ENCODE data around the gene RFC2. TPM values are rescaled to one million over a fixed set of nuclear protein-coding genes. Genes with fewer than 3 reads are reported as not detected.

The RFC2 gene
- total and polyA plus RNA-seq, 2 experiments from 2014 or later = 14.6 to 69.2 TPM

DNA sequence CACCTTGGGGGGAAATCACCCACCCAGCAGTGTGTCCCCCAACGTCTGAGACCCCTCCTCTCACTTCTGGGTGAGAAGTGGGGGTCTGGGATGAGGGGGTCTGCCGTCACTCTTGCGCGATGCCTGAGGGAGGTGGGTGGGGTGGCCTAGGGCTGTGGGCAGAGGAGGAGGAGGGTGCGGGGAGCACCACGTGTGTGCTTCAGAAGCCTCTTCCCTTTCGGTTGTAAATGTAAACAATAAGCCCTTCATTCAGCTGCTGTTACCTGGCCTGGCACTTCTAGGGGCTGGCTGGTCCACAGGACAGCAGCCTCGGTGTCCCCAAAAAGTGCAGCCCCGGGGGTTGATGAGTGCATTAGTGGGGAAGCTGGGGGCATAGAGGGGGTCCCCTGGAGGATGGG lies 36.4 kb upstream of the RFC2 start:
- Histone ChIP-seq H3K27me3 (peaks cover 16% of the 10 kb centered on the region), H3K9me3 (ENCODE audit: low read depth) (no peaks in the 10 kb centered on the region), H3K4me1 (ENCODE audit: low read depth) (peaks cover 3% of the 10 kb centered on the region), H3K27ac (no peak overlapping the region), H3K4me3 (peak overlapping the region; percentile 98), H3K36me3 (no peaks in the 10 kb centered on the region)
- no peak for DNase-seq (ENCODE audit: low read depth in 1 of 2, low spot score in 1 of 2)
- TF ChIP-seq, protein P1, sequence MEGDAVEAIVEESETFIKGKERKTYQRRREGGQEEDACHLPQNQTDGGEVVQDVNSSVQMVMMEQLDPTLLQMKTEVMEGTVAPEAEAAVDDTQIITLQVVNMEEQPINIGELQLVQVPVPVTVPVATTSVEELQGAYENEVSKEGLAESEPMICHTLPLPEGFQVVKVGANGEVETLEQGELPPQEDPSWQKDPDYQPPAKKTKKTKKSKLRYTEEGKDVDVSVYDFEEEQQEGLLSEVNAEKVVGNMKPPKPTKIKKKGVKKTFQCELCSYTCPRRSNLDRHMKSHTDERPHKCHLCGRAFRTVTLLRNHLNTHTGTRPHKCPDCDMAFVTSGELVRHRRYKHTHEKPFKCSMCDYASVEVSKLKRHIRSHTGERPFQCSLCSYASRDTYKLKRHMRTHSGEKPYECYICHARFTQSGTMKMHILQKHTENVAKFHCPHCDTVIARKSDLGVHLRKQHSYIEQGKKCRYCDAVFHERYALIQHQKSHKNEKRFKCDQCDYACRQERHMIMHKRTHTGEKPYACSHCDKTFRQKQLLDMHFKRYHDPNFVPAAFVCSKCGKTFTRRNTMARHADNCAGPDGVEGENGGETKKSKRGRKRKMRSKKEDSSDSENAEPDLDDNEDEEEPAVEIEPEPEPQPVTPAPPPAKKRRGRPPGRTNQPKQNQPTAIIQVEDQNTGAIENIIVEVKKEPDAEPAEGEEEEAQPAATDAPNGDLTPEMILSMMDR (IDR thresholded peaks at IDR 0.05; ENCODE audit: low read depth, low read length) = no peak

DNA sequence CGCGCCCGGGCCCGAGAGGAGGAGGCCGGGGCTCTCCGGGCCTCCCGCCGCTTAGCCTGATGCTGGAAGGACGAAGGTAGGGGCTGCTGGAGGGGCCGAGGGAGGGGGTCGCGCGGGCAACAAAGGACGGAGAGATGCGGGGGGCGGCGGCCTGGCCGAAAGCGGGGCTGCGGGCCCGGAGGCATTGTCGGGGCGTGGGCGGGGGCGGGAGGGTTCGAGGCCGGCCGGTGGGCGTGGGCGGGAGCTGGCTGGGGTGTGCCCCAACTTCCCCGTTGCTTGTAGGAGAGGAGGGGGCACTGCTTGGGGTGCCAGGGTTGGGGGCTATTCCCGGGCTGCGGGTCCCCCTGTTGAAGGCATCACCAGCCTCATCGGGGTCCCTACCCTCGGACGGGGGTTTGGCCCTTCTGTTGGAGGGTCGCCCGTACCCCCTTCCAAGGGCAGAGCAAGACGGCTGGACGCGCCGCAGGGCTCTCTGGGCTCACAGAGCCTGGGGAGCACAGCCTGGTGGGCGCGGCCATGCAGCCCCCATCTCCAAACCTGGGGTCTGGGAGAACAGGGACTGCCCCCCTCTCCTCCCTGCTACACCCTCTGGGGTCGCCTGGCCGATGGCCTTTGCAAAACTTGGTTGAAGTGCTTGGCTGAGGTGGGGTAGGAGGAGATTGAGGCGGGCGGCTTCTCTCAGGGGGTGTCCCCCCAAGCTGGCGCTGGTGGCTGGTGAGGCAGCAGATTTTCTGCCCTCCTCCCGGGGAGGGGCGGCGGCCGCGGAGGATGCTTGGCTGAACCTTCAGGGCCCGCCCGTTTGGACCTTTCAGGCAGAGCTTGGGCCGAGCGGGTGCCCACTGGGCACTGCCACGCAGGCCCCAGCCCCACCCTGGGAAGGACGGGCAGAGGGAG lies 35.7 kb upstream of the RFC2 start:
- TF ChIP-seq, protein P1 (IDR thresholded peaks at IDR 0.05; ENCODE audit: low read depth, low read length) = no peak
- DNase-seq (ENCODE audit: low read depth in 1 of 2, low spot score in 1 of 2) = no peak
- Histone ChIP-seq H3K4me3 (peak overlapping the region; percentile 98), H3K9me3 (ENCODE audit: low read depth) (no peaks in the 10 kb centered on the region), H3K36me3 (no peaks in the 10 kb centered on the region), H3K4me1 (ENCODE audit: low read depth) (peaks cover 3% of the 10 kb centered on the region), H3K27ac (no peak overlapping the region), H3K27me3 (peaks cover 16% of the 10 kb centered on the region)

DNA sequence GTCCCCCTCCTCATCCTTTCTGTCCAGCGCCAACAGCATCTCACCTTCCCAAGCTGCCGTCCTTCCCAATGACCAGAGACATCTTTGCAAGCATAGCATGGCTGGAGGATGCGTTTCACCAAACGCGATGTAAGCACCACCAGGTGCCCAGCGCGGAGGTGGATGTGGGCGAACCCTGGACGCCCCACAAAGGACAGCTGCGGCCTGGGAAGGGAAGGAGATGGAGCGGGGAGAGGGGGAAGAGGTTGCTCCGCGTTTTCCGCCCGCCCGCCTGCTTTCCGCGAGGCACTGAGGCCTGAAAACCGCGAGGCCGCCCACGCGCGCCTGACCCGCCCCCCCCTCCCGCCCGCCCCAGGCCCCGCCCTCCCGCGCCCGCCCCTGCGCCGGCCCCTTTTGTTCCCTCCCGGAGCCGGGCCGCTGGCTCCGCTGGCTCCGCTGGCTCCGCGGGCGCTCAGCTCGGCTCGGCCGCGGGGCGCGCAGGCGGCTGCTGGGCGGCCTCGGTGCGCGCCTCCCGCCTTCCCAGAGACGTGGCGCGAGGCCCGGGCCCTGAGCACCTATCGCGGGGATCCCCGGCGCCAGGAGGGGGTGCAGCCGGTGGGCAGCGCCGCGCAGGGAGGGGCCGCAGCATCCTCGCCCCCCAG lies 34.9 kb upstream of the RFC2 start, which contains the start of gene CLIP2:
TSS of gene CLIP2 (plus strand) at position 390 of the 641 bp plus-strand sequence. CDS start 28,140 bp downstream, outside the sequence.
- DNase-seq (ENCODE audit: low read depth in 1 of 2, low spot score in 1 of 2) = peak; percentile 88 to 90
- Histone ChIP-seq H3K27me3 (peaks cover 16% of the 10 kb centered on the region), H3K27ac (no peak within 1 kb of the TSS)

DNA sequence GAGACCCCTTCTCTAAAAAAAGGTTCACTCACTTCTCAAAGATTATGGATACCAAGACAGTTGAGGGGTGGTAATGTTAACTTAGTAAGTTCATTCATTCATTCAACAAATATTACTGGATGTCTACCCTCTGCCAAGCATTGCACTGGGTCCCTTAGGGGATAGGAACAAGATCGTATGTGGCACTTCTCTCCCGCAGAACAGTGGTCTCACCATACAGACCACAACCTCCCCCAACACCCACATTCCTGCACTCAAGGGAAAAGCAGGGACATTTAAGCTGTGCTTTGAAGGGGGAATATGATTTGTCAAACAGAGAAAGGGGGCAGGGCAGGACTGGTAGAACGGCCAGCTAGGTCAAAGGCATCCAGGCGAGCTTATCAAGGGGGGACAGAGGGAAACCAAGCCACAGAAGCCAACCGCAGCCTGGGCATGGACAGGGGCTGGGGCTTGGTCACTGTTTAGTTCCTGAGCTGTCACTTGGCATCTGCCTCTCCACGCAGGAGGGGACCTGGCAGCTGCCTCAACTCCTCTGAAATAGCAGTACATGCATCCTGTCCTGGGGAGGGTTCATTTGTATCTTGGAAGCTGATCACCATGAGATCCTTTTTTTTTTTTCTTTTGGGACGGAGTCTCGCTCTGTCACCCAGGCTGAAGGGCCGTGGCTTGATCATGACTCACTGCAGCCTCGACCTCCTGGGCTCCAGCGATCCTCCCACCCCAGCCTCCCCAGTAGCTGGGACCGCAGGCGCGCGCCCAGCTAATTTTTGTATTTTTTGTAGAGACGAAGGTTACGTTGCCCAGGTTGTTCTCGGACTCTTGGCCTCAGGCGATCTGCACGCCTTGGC lies 34.1 kb upstream of the RFC2 start:
- Histone ChIP-seq H3K36me3 (no peaks in the 10 kb centered on the region), H3K27ac (no peak overlapping the region), H3K27me3 (peaks cover 16% of the 10 kb centered on the region), H3K9me3 (ENCODE audit: low read depth) (no peaks in the 10 kb centered on the region), H3K4me3 (no peak overlapping the region), H3K4me1 (ENCODE audit: low read depth) (peaks cover 3% of the 10 kb centered on the region)
- TF ChIP-seq, protein P1 (IDR thresholded peaks at IDR 0.05; ENCODE audit: low read depth, low read length) = no peak
- DNase-seq (ENCODE audit: low read depth in 1 of 2, low spot score in 1 of 2) = peak in 1 of 2 donors; percentile 52

More for the DNA sequence above, 34.9 kb upstream of the RFC2 start, which contains the start of gene CLIP2:
- peaks cover 3% of the 10 kb centered on the region for H3K4me1 ChIP-seq (ENCODE audit: low read depth)
- TF ChIP-seq, protein P1 (IDR thresholded peaks at IDR 0.05; ENCODE audit: low read depth, low read length) = no peak
- peak within 1 kb of the TSS; percentile 98 for H3K4me3 ChIP-seq
- H3K36me3 ChIP-seq = no peaks in the 10 kb centered on the region
- no peaks in the 10 kb centered on the region for H3K9me3 ChIP-seq (ENCODE audit: low read depth)
